T-helper 9 cell (primary cell): ENCODE results near the gene ZNF766.
"Not testable (repeated sequence)": the region's sequence is repeated elsewhere in the genome, so short reads cannot be mapped to it uniquely, and the experiment has no call there.

Experiments
- DNase-seq: peaks from one replicate; pipeline ENCODE4 v3.0.0-alpha.2; 2020
- total RNA-seq, 2 donors: gene quantifications; one replicate each; lab custom pipeline; 2026; lab: John Stamatoyannopoulos, UW

ZNF766 gene
- total RNA-seq, result 32.3 to 85.2 reads per million in 2 donors

GRCh38 chr19:52269338-52270261 is at the start of gene ZNF766:
Gene ZNF766, plus strand, starts transcription at chr19:52269587. Its CDS starts 27 bp downstream, at chr19:52269614.
- peak; percentile 96 for DNase-seq

- DNase-seq, result no peak
Observed at GRCh38 chr19:52219611-52220010, 49.8 kb upstream of the ZNF766 start.

GRCh38 chr19:52221031-52221430 is 48.4 kb upstream of the ZNF766 start:
- no peak for DNase-seq

GRCh38 chr19:52221831-52222375 is 47.5 kb upstream of the ZNF766 start:
- no peak for DNase-seq

GRCh38 chr19:52224211-52224610 is 45.2 kb upstream of the ZNF766 start:
- DNase-seq, result no peak

GRCh38 chr19:52226652-52227051 is 42.7 kb upstream of the ZNF766 start:
- DNase-seq, result no peak

- no peak for DNase-seq
Observed at GRCh38 chr19:52227196-52227940, 42.0 kb upstream of the ZNF766 start.

- no peak for DNase-seq
Observed at GRCh38 chr19:52227980-52228379, 41.4 kb upstream of the ZNF766 start.

GRCh38 chr19:52229524-52229923 is 39.9 kb upstream of the ZNF766 start:
- DNase-seq, result no peak

- no peak for DNase-seq
Observed at GRCh38 chr19:52230685-52231084, 38.7 kb upstream of the ZNF766 start.

GRCh38 chr19:52231154-52231910 is 38.1 kb upstream of the ZNF766 start:
- no peak for DNase-seq

GRCh38 chr19:52234406-52234805 is 35.0 kb upstream of the ZNF766 start:
- no peak for DNase-seq

- no peak for DNase-seq
Observed at GRCh38 chr19:52237197-52237596, 32.2 kb upstream of the ZNF766 start.

- peak; percentile 33 for DNase-seq
Observed at GRCh38 chr19:52237771-52238400, 31.5 kb upstream of the ZNF766 start.

- no peak for DNase-seq
Observed at GRCh38 chr19:52244021-52244420, 25.4 kb upstream of the ZNF766 start.

GRCh38 chr19:52248241-52248640 is 21.1 kb upstream of the ZNF766 start:
- peak; percentile 50 for DNase-seq

- DNase-seq, result no peak
Observed at GRCh38 chr19:52258426-52258825, 11.0 kb upstream of the ZNF766 start.

- DNase-seq, result not testable (repeated sequence)
Observed at GRCh38 chr19:52265556-52265955, 3.8 kb upstream of the ZNF766 start.

GRCh38 chr19:52270266-52270885 is 989 bp downstream of the ZNF766 start:
- no peak for DNase-seq

- no peak for DNase-seq
Observed at GRCh38 chr19:52273301-52273700, 3.9 kb downstream of the ZNF766 start.

- no peak for DNase-seq
Observed at GRCh38 chr19:52274191-52274590, 4.8 kb downstream of the ZNF766 start.

GRCh38 chr19:52275988-52276387 is 6.6 kb downstream of the ZNF766 start:
- no peak for DNase-seq
